SK-N-SH treated with all-trans-retinoic acid at 6 μM for 48 hours (cell line): ENCODE measurements around the gene USP36.

Experiments
- ATAC-seq: fragments of 200-7000 bp; cut with Tn5 transposase; 3 replicates; pipeline ENCODE4 v1.9.1; 2020; ENCODE audit warnings: mild to moderate bottlenecking, moderate library complexity
- ARNTL ChIP-seq: fragments of 450-650 bp; formaldehyde crosslinking; IDR thresholded peaks from 2 replicates; pipeline ENCODE4 v1.5.0; 2020; ENCODE audit warnings: low read depth, mild to moderate bottlenecking, moderate library complexity, borderline replicate concordance
- CSDC2 ChIP-seq: fragments of 250-450 bp; sonication (Bioruptor Pico); IDR thresholded peaks from 2 replicates; pipeline ENCODE4 v1.5.0; 2020; ENCODE audit warnings: mild to moderate bottlenecking, moderate library complexity
- ESRRG ChIP-seq: fragments of 250-450 bp; sonication (Bioruptor Pico); IDR thresholded peaks from 2 replicates; pipeline ENCODE4 v1.6.1; 2021; ENCODE audit warnings: mild to moderate bottlenecking
- GLIS3 ChIP-seq: fragments of 250-450 bp; sonication (Bioruptor Pico); IDR thresholded peaks from 2 replicates; pipeline ENCODE4 v1.5.0; 2020; ENCODE audit warnings: mild to moderate bottlenecking, moderate library complexity
- ISL1 ChIP-seq: fragments of 250-450 bp; sonication (Bioruptor Pico); IDR thresholded peaks from 2 replicates; pipeline ENCODE4 v2.1.2; 2022; ENCODE audit warnings: mild to moderate bottlenecking, moderate library complexity
- OSR1 ChIP-seq: fragments of 250-450 bp; sonication (Bioruptor Pico); IDR thresholded peaks from 2 replicates; pipeline ENCODE4 v1.8.0; 2022; ENCODE audit warnings: moderate library complexity, mild to moderate bottlenecking, inconsistent platforms
- PPARA ChIP-seq: fragments of 250-450 bp; sonication (Bioruptor Pico); IDR thresholded peaks from 2 replicates; pipeline ENCODE4 v1.5.0; 2020; ENCODE audit warnings: mild to moderate bottlenecking, borderline replicate concordance
- RARB ChIP-seq: fragments of 250-450 bp; sonication (Bioruptor Pico); IDR thresholded peaks from 2 replicates; pipeline ENCODE4 v1.8.0; 2021; ENCODE audit warnings: mild to moderate bottlenecking, moderate library complexity
- SNAI2 ChIP-seq: fragments of 250-450 bp; sonication (Bioruptor Pico); IDR thresholded peaks from 2 replicates; pipeline ENCODE4 v1.5.0; 2020; ENCODE audit warnings: mild to moderate bottlenecking, moderate library complexity
- TCF4 ChIP-seq: fragments of 250-450 bp; sonication (Bioruptor Pico); IDR thresholded peaks from 2 replicates; pipeline ENCODE4 v1.8.0; 2021; ENCODE audit warnings: mild to moderate bottlenecking, moderate library complexity, borderline replicate concordance
- TOX ChIP-seq: fragments of 250-450 bp; sonication (Bioruptor Pico); IDR thresholded peaks from 2 replicates; pipeline ENCODE4 v1.8.0; 2021; ENCODE audit warnings: mild to moderate bottlenecking, moderate library complexity, borderline replicate concordance
- ZC3H10 ChIP-seq: fragments of 250-450 bp; sonication (Bioruptor Pico); IDR thresholded peaks from 2 replicates; pipeline ENCODE4 v1.5.1; 2021; ENCODE audit warnings: mild to moderate bottlenecking, moderate library complexity
- ZFP3 ChIP-seq: fragments of 250-450 bp; sonication (Bioruptor Pico); IDR thresholded peaks from 2 replicates; pipeline ENCODE4 v1.5.0; 2020; ENCODE audit warnings: mild to moderate bottlenecking, moderate library complexity
- ZFP30 ChIP-seq: fragments of 450-650 bp; formaldehyde crosslinking; IDR thresholded peaks from 2 replicates; pipeline ENCODE4 v1.5.0; 2022; ENCODE audit warnings: mild to moderate bottlenecking, moderate library complexity
- ZNF565 ChIP-seq: fragments of 450-650 bp; formaldehyde crosslinking; conservative IDR thresholded peaks from 2 replicates; pipeline ENCODE4 v1.5.0; 2020; ENCODE audit warnings: low read depth, mild to moderate bottlenecking, moderate library complexity
- ZNF70 ChIP-seq: fragments of 450-650 bp; formaldehyde crosslinking; IDR thresholded peaks from 2 replicates; pipeline ENCODE4 v1.5.0; 2020; ENCODE audit warnings: mild to moderate bottlenecking, moderate library complexity
- ZNF8 ChIP-seq: fragments of 450-650 bp; formaldehyde crosslinking; IDR thresholded peaks from 2 replicates; pipeline ENCODE4 v1.5.0; 2020; ENCODE audit warnings: mild to moderate bottlenecking, moderate library complexity
- TF ChIP-seq, protein P1 (sequence below): fragments of 250-450 bp; sonication (Bioruptor Pico); IDR thresholded peaks from 2 replicates; pipeline ENCODE4 v1.8.0; 2020; ENCODE audit warnings: mild to moderate bottlenecking, moderate library complexity, borderline replicate concordance
- TF ChIP-seq, protein P2 (sequence below): fragments of 250-450 bp; sonication (Bioruptor Pico); IDR thresholded peaks from 2 replicates; pipeline ENCODE4 v1.5.0; 2020; ENCODE audit warnings: mild to moderate bottlenecking, moderate library complexity
- TF ChIP-seq, protein P3 (sequence below): fragments of 250-450 bp; sonication (Bioruptor Pico); IDR thresholded peaks from 2 replicates; pipeline ENCODE4 v1.5.1; 2020; ENCODE audit warnings: low read depth, mild to moderate bottlenecking, moderate library complexity
- TF ChIP-seq, protein P4 (sequence below): fragments of 250-450 bp; sonication (Bioruptor Pico); IDR thresholded peaks from 2 replicates; pipeline ENCODE4 v1.8.0; 2021; ENCODE audit warnings: low read depth, mild to moderate bottlenecking, moderate library complexity, borderline replicate concordance
- TF ChIP-seq, protein P5 (sequence below): fragments of 250-450 bp; sonication (Bioruptor Pico); IDR thresholded peaks from 2 replicates; pipeline ENCODE4 v1.5.1; 2021; ENCODE audit warnings: mild to moderate bottlenecking, moderate library complexity

USP36 gene

DNA sequence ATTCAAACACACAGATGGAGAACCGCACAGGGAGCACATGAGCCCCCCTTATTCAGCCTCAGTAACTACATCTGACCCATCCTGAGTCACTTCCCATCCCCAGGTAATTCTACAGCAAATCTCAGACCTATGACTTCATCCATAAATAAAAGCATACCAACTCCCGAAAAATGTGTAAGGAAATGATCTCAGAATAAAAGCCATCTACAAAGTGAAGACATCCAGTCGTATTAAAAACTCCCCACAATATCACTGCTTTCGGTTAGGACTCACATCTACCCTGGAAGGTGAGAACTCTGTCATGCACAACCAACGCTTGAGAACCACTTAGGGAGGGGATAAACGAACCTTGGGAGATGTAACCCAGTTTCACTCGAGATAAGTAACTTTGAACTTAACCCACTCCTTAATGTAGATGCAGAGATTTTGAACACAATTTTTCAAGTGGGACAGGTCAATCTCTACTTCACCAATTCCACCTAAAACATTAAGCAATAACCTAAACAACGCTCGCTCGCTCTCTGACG is 1.3 kb downstream of the USP36 start:
- TF ChIP-seq ZFP3 (CRISPR knock-in tag) = 0 out of 2 replicates have a peak, but pooled peaks have one; percentile 75
- TF ChIP-seq, protein P1, sequence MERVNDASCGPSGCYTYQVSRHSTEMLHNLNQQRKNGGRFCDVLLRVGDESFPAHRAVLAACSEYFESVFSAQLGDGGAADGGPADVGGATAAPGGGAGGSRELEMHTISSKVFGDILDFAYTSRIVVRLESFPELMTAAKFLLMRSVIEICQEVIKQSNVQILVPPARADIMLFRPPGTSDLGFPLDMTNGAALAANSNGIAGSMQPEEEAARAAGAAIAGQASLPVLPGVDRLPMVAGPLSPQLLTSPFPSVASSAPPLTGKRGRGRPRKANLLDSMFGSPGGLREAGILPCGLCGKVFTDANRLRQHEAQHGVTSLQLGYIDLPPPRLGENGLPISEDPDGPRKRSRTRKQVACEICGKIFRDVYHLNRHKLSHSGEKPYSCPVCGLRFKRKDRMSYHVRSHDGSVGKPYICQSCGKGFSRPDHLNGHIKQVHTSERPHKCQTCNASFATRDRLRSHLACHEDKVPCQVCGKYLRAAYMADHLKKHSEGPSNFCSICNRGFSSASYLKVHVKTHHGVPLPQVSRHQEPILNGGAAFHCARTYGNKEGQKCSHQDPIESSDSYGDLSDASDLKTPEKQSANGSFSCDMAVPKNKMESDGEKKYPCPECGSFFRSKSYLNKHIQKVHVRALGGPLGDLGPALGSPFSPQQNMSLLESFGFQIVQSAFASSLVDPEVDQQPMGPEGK (CRISPR knock-in tag) = no peak
- no peak for ATAC-seq

DNA sequence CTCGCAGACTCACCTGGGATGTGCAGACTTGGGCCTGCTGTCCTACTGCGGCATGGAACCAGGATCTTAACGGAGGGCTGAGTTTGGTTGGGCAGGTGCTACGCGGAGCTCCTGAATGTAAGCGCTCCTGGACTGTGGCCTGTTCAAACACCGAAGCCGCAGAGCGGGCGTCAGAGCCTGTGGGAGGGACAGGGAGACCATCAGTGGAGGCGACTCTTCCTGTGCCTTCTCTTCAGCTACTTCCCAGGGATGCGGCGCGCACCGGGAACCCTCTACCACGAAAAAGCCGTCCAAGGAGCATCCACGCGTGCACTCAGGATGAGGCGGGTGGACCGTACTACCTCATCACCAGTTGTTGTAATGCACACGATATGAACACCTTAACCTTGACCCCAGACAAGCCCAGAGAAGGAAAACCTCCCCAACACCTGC is 2.0 kb downstream of the USP36 start:
- TF ChIP-seq, protein P2, sequence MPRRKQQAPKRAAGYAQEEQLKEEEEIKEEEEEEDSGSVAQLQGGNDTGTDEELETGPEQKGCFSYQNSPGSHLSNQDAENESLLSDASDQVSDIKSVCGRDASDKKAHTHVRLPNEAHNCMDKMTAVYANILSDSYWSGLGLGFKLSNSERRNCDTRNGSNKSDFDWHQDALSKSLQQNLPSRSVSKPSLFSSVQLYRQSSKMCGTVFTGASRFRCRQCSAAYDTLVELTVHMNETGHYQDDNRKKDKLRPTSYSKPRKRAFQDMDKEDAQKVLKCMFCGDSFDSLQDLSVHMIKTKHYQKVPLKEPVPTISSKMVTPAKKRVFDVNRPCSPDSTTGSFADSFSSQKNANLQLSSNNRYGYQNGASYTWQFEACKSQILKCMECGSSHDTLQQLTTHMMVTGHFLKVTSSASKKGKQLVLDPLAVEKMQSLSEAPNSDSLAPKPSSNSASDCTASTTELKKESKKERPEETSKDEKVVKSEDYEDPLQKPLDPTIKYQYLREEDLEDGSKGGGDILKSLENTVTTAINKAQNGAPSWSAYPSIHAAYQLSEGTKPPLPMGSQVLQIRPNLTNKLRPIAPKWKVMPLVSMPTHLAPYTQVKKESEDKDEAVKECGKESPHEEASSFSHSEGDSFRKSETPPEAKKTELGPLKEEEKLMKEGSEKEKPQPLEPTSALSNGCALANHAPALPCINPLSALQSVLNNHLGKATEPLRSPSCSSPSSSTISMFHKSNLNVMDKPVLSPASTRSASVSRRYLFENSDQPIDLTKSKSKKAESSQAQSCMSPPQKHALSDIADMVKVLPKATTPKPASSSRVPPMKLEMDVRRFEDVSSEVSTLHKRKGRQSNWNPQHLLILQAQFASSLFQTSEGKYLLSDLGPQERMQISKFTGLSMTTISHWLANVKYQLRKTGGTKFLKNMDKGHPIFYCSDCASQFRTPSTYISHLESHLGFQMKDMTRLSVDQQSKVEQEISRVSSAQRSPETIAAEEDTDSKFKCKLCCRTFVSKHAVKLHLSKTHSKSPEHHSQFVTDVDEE = no peak
- TF ChIP-seq SNAI2 (CRISPR knock-in tag) (no peak), ESRRG (CRISPR knock-in tag) (no peak), ZC3H10 (CRISPR knock-in tag) (no peak), CSDC2 (CRISPR knock-in tag) (no peak), GLIS3 (CRISPR knock-in tag) (no peak), TOX (no peak), ZNF70 (CRISPR knock-in tag) (no peak), ZFP30 (no peak), PPARA (CRISPR knock-in tag) (no peak), ARNTL (CRISPR knock-in tag) (no peak), OSR1 (CRISPR knock-in tag) (no peak), TCF4 (CRISPR knock-in tag) (no peak), ZNF565 (CRISPR knock-in tag) (no peak)
- TF ChIP-seq, protein P1 (CRISPR knock-in tag) = no peak
- TF ChIP-seq, protein P3, sequence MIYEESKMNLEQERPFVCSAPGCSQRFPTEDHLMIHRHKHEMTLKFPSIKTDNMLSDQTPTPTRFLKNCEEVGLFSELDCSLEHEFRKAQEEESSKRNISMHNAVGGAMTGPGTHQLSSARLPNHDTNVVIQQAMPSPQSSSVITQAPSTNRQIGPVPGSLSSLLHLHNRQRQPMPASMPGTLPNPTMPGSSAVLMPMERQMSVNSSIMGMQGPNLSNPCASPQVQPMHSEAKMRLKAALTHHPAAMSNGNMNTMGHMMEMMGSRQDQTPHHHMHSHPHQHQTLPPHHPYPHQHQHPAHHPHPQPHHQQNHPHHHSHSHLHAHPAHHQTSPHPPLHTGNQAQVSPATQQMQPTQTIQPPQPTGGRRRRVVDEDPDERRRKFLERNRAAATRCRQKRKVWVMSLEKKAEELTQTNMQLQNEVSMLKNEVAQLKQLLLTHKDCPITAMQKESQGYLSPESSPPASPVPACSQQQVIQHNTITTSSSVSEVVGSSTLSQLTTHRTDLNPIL (CRISPR knock-in tag) = no peak
- no peak for ATAC-seq

DNA sequence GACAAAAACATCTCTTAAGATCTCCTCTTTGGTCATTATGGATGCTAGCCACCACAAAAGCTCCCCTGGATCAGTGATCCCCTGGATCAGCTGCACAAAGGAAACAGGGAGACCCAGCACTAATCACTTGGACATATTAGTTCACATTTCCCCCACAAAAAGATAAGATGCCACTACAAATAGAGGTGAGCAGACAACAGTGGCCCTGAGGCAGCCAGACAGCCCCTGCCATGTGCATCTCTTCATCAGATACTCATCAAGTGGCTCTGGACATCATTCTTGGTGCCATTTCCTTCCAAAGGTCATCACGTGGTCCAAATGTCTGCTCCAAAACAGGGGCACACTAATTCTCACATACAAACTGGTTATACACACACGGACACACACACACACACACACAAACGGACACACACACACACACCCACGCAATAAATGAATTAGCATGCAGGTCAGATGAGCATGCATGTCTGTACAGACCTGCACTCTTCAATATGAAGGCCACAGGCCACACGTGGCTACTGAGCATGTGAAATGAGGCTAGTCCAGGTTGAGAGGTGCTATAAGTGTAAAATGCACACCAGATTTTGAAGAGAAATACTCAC is 4.1 kb downstream of the USP36 start:
- ATAC-seq = no peak
- TF ChIP-seq, protein P4, sequence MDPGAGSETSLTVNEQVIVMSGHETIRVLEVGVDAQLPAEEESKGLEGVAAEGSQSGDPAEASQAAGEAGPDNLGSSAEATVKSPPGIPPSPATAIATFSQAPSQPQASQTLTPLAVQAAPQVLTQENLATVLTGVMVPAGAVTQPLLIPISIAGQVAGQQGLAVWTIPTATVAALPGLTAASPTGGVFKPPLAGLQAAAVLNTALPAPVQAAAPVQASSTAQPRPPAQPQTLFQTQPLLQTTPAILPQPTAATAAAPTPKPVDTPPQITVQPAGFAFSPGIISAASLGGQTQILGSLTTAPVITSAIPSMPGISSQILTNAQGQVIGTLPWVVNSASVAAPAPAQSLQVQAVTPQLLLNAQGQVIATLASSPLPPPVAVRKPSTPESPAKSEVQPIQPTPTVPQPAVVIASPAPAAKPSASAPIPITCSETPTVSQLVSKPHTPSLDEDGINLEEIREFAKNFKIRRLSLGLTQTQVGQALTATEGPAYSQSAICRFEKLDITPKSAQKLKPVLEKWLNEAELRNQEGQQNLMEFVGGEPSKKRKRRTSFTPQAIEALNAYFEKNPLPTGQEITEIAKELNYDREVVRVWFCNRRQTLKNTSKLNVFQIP (CRISPR knock-in tag) = no peak
- TF ChIP-seq PPARA (CRISPR knock-in tag) (no peak), CSDC2 (CRISPR knock-in tag) (no peak), RARB (no peak), ESRRG (CRISPR knock-in tag) (no peak), ZNF70 (CRISPR knock-in tag) (no peak), TCF4 (CRISPR knock-in tag) (no peak), ARNTL (CRISPR knock-in tag) (no peak), ZNF8 (no peak), ZC3H10 (CRISPR knock-in tag) (no peak), ISL1 (no peak), ZFP30 (no peak), SNAI2 (CRISPR knock-in tag) (no peak), TOX (no peak)
- TF ChIP-seq, protein P5, sequence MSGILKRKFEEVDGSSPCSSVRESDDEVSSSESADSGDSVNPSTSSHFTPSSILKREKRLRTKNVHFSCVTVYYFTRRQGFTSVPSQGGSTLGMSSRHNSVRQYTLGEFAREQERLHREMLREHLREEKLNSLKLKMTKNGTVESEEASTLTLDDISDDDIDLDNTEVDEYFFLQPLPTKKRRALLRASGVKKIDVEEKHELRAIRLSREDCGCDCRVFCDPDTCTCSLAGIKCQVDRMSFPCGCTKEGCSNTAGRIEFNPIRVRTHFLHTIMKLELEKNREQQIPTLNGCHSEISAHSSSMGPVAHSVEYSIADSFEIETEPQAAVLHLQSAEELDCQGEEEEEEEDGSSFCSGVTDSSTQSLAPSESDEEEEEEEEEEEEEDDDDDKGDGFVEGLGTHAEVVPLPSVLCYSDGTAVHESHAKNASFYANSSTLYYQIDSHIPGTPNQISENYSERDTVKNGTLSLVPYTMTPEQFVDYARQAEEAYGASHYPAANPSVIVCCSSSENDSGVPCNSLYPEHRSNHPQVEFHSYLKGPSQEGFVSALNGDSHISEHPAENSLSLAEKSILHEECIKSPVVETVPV = no peak
- TF ChIP-seq, protein P2 = no peak
